HG03442 (cell line): ENCODE measurements around the gene SORCS3.
A peak's percentile ranks its signal among the peaks of the same experiment; 100 is the strongest.
"Not testable (repeated sequence)": the region's sequence is repeated elsewhere in the genome, so short reads cannot be mapped to it uniquely, and the experiment has no call there.

Source experiments
- ATAC-seq: cut with Tn5 transposase; IDR thresholded peaks from one replicate; pipeline ENCODE4 v1.9.1; 2021; ENCODE audit warnings: mild to moderate bottlenecking, moderate library complexity; ENCODE audit not compliant: unreplicated experiment

SORCS3 gene

GRCh38 chr10:104689105-104689504 lies 48.0 kb downstream of the SORCS3 start:
- no peak for ATAC-seq

GRCh38 chr10:104689547-104689946 lies 48.5 kb downstream of the SORCS3 start:
- no peak for ATAC-seq

GRCh38 chr10:104690101-104690500 lies 49.0 kb downstream of the SORCS3 start:
- ATAC-seq: no peak

GRCh38 chr10:104690959-104691358 lies 49.9 kb downstream of the SORCS3 start:
- ATAC-seq: no peak

- ATAC-seq: no peak
Measured at GRCh38 chr10:104694074-104694473, 53.0 kb downstream of the SORCS3 start.

- ATAC-seq: not testable (repeated sequence)
Measured at GRCh38 chr10:104703262-104703661, 62.2 kb downstream of the SORCS3 start.

GRCh38 chr10:104706886-104707285 lies 65.8 kb downstream of the SORCS3 start:
- ATAC-seq: no peak

GRCh38 chr10:104707602-104708459 lies 66.7 kb downstream of the SORCS3 start:
- ATAC-seq: no peak

GRCh38 chr10:104711302-104711721 lies 70.2 kb downstream of the SORCS3 start:
- ATAC-seq: no peak

- ATAC-seq: not testable (repeated sequence)
Measured at GRCh38 chr10:104730593-104730992, 89.5 kb downstream of the SORCS3 start.

- ATAC-seq: no peak
Measured at GRCh38 chr10:104731192-104731591, 90.1 kb downstream of the SORCS3 start.

GRCh38 chr10:104732222-104732621 lies 91.1 kb downstream of the SORCS3 start:
- no peak for ATAC-seq

- ATAC-seq: no peak
Measured at GRCh38 chr10:104734433-104734832, 93.3 kb downstream of the SORCS3 start.

GRCh38 chr10:104735036-104735756 lies 94.1 kb downstream of the SORCS3 start:
- ATAC-seq: no peak

- no peak for ATAC-seq
Measured at GRCh38 chr10:104735757-104736391, 94.8 kb downstream of the SORCS3 start.

- ATAC-seq: no peak
Measured at GRCh38 chr10:104741127-104741526, 100.0 kb downstream of the SORCS3 start.

GRCh38 chr10:104744052-104744451 lies 103.0 kb downstream of the SORCS3 start:
- ATAC-seq: no peak

GRCh38 chr10:104750291-104750690 lies 109.2 kb downstream of the SORCS3 start:
- ATAC-seq: no peak

- no peak for ATAC-seq
Measured at GRCh38 chr10:104762793-104763192, 121.7 kb downstream of the SORCS3 start.

- peak; percentile 37 for ATAC-seq
Measured at GRCh38 chr10:104766341-104766740, 125.3 kb downstream of the SORCS3 start.

- ATAC-seq: no peak
Measured at GRCh38 chr10:104767282-104767681, 126.2 kb downstream of the SORCS3 start.

GRCh38 chr10:104767745-104768144 lies 126.7 kb downstream of the SORCS3 start:
- ATAC-seq: no peak
